Measurements from ENCODE around the gene SMIM24. TPM values are rescaled to one million over a fixed set of nuclear protein-coding genes. Genes with fewer than 3 reads are reported as not detected.
A peak's percentile ranks its signal among the peaks of the same experiment; 100 is the strongest.
"Not testable (repeated sequence)": the region's sequence is repeated elsewhere in the genome, so short reads cannot be mapped to it uniquely, and the experiment has no call there.

SMIM24 gene
- total RNA-seq, 2 experiments from 2014 or later, result 5.2 to 6.0 TPM

DNA sequence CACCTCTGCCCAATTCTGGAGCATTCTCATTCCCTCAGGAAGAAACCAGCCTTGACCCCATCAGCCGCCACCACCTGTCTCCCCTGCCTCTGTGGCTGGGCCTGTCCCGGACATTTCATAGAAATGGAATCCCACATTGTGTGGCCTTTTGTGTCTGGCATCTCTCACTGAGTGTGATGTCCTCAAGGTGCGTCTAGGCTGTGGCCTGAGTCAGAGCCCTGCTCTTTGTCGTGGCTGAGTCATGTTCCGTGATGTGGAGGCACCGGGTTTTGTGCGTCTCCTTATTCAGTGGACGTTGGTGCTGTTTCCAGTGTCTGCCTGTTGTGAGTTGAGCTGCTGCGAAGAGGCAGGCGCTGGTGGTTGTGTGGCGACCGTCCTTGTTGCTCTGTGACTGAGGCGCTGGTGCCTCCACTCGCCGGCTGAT is 29.3 kb upstream of the SMIM24 start:
- Mint-ChIP-seq H3K27ac (no peak overlapping the region), H3K4me3 (peak overlapping the region; percentile 4), H3K4me1 (peaks cover 22% of the 10 kb centered on the region), H3K27me3 (no peaks in the 10 kb centered on the region), H3K9me3 (no peaks in the 10 kb centered on the region), H3K36me3 (peaks cover 14% of the 10 kb centered on the region)
- ATAC-seq (ENCODE audit: low read depth) (no peak), DNase-seq (no peak)
- POLR2A ChIA-PET, result no interaction called here

DNA sequence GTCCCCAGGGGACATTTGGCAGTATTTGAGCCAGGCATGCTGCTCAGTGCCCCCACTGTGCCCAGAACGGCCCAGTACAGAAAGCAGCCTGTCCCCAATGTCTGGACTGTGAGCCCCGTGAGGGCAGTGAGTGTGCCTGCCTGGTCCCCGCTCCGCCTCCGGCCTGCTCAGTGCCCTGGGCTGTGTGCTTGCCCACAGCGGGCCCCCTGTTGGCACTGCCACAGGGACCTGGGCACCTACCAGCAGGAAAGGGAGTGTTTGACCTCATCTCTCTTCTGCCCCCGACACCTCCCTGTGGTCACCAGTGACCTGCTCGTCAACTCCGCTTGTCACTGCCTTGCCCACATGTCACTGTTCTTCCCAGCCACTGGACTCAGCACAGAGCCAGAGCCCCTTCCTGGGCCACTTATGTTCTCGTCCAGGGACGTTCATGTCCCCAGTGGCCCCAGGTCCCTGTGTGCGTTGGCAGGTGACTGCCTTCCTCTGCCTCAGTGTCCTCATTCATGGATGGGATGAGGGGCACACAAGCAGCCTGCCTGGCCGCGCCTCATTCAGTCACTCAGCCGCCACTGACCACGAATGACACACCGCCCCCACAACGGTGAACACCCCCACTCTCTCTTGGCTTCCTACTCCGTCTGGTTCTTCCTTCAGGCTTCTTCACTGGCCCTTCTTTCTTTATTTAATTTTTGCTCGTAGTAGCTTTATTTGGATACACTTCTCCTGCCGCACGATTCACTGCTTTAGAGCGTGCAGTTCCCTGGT is 28.6 kb upstream of the SMIM24 start:
- no peak for ATAC-seq (ENCODE audit: low read depth)
- POLR2A ChIA-PET, result no interaction called here
- Mint-ChIP-seq H3K27ac (peak overlapping the region; percentile 6), H3K4me3 (peak overlapping the region; percentile 4), H3K4me1 (peaks cover 22% of the 10 kb centered on the region), H3K36me3 (peaks cover 14% of the 10 kb centered on the region), H3K27me3 (no peaks in the 10 kb centered on the region), H3K9me3 (no peaks in the 10 kb centered on the region)
- DNase-seq, result no peak

DNA sequence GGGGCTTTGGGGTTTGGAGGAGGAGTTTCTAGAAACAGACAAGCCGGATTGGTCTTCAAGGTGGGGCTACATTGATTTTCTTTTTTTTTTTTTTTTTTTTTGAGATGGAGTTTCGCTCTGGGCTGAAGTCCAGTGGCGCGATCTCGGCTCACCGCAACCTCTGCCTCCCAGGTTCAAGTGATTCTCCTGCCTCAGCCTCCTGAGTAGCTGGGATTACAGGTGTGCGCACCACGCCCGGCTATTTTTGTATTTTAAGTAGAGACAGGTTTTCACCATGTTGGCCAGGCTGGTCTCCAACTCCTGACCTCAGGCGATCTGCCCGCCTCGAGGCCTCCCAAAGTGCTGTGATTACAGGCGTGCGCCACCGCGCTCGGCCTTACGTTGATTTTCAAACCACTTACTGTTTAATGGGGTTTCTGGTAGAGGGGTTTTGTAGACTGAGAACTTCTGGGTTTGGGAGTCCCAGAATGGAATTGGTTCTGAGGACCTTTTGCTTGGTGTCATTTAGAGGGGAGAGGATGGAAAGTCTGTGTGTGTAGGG is 27.9 kb upstream of the SMIM24 start:
- H3K27me3 Mint-ChIP-seq; DNase-seq; H3K9me3 Mint-ChIP-seq; POLR2A ChIA-PET; H3K27ac Mint-ChIP-seq; ATAC-seq (ENCODE audit: low read depth): not testable (repeated sequence)
- Mint-ChIP-seq H3K4me3 (peak overlapping the region; percentile 32), H3K36me3 (peaks cover 14% of the 10 kb centered on the region), H3K4me1 (peaks cover 22% of the 10 kb centered on the region)

DNA sequence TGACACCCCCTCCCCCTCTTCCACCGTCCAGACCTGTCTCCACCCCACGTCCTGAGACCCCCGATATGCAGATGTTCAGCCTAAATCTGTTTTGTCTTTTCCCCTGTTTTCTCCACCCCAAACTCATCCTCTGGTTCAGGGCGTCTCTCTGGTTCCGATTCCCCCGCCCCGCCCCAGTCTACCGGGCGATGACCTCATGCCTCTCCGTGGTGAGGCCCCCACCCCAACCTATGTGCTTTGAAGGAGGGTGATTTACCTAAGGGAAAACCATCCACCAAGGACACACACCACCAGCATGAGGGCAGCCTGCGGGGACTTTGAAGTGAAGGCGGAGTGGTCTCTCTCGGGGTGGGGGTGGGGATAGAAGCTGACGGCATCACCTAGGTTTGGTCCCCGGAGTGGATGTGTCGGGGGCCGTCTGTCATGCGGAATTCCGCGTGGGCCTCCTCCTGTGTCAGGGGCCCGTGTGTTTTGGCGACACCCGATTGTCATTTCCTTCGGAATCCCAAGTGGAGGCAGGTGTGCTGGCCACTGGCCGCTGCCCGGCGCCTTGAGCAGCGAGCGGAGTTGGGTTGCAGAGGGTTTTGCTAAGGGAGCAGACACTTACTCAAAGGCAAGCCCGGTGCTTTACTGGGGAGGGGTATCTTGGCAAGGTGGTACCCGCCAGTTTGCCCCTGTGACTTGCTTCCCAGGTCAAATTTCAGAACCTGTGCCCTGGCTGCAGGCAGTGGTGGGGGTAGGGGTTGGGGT is 27.2 kb upstream of the SMIM24 start:
- ATAC-seq (ENCODE audit: low read depth) (no peak), DNase-seq (no peak)
- no peaks in the 10 kb centered on the region for H3K27me3 Mint-ChIP-seq
- peaks cover 14% of the 10 kb centered on the region for H3K36me3 Mint-ChIP-seq
- H3K27ac Mint-ChIP-seq, result peak overlapping the region; percentile 88
- H3K9me3 Mint-ChIP-seq, result no peaks in the 10 kb centered on the region
- POLR2A ChIA-PET, result interaction anchor here (1.4 kb wide), 1 partner anchor 8 kb away, joined by 5 read pairs; no protein-coding TSS in a partner anchor
- H3K4me3 Mint-ChIP-seq, result peak overlapping the region; percentile 94
- H3K4me1 Mint-ChIP-seq, result peaks cover 22% of the 10 kb centered on the region

DNA sequence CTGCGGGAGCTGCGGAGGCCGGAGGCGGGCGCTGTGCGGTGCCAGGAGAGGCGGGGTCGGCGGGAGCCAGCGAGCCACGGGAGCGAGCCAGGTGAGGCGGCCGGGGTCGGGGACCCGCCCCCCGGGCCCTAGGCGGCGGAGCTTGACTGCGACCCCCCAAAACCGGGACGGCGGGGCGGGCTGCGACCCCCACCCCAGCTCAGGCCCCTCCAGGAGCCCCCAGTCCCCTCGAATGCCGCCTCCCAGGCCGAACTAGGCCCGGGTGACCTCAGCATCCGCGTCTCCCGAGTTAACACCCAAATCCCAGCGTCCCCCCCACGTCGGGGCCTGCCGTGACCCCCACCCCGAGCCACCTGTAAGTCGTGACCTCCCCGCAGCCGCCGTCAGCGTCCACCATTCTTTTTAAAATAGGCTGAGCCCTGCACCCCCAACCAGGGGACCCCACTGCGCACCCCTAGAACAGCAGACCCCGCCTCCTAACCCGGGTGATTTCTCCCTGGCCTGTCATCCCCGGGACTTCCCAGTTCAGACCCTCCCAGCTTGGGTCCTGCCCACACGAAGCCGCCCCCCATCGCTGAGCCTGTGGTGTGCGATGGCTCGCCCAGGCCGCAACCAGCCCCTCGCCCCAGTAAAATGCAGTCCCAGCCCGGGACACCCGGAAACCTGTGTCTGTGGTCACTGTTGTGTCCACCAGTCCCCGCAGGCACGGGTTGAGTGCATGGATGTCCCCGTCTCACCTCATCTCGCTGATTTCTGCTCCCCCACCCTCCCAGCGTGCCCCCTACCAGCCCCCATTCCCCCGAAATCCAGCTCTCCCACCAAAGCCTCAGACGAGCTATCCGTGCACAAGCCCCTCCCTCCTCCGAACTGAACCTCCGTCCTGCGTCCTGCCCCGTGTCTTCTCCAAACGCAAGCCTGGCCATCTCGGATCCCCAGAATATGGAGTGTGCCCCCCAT is 26.3 kb upstream of the SMIM24 start:
- Mint-ChIP-seq H3K4me3 (peak overlapping the region; percentile 94), H3K27ac (peak overlapping the region; percentile 88), H3K4me1 (peaks cover 22% of the 10 kb centered on the region), H3K9me3 (no peaks in the 10 kb centered on the region), H3K36me3 (peaks cover 14% of the 10 kb centered on the region), H3K27me3 (no peaks in the 10 kb centered on the region)
- DNase-seq (peak; percentile 53), ATAC-seq (ENCODE audit: low read depth) (peak; percentile 1)
- POLR2A ChIA-PET, result interaction anchor here (1.4 kb wide), 1 partner anchor 9 kb away, joined by 5 read pairs; no protein-coding TSS in a partner anchor

DNA sequence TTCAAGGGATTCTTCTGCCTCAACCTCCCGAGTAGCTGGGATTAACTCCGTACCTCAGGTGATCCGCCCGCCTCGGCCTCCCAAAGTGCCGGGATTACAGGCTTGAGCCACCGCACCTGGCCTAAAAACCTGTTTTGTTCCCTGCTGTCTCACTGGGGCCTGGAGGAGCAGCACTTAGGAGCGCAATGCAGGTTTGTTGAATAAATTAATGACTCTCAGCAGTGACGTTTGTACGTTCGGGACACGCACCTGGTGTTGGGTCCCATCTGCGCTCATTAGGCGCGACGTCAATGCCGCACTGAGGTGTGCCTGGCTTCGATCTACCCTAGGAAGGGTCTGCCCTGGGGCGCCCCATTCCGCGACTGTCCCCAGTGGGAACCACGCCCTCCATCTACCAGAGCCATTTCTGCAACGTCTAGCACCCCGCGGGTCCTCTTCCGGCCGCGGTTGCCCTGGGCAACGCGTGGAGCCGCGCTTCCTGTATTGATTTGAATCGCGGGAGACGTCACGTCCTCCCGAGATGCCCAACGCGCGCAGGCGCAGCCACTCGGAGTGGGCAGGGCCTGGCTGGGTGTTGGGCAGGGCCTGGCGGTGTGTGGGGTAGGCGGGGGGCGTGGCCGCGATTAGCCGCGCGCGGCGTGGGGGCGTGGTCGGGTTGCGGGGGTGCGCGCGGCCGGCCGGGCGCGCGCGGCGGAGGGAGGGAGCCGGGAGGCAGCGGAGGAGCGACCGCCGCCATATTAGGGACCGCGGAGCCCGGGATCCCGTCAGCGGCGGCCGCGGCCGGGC is 25.5 kb upstream of the SMIM24 start, which contains the start of gene FZR1:
FZR1 (plus strand) TSS at position 714 of the 786 bp plus-strand sequence. CDS start 16,679 bp downstream, outside the sequence.
- H3K4me3 Mint-ChIP-seq, result peak within 1 kb of the TSS; percentile 94
- peak within 1 kb of the TSS; percentile 89 for H3K27ac Mint-ChIP-seq
- H3K27me3 Mint-ChIP-seq, result no peaks in the 10 kb centered on the region
- POLR2A ChIA-PET, result interaction anchor here (0.6 to 1.4 kb wide), 5 partner anchors 10 to 1454 kb away, joined by 3 to 5 read pairs (median 4); no protein-coding TSS in a partner anchor
- DNase-seq, result peak; percentile 99
- H3K36me3 Mint-ChIP-seq, result peaks cover 14% of the 10 kb centered on the region
- peak; percentile 93 for ATAC-seq (ENCODE audit: low read depth)
- no peaks in the 10 kb centered on the region for H3K9me3 Mint-ChIP-seq
- H3K4me1 Mint-ChIP-seq, result peaks cover 25% of the 10 kb centered on the region

- peaks cover 11% of the 10 kb centered on the region for H3K36me3 Mint-ChIP-seq
- no peak for DNase-seq
- H3K4me3 Mint-ChIP-seq, result peak overlapping the region; percentile 85
- peak overlapping the region; percentile 47 for H3K27ac Mint-ChIP-seq
- H3K27me3 Mint-ChIP-seq, result no peaks in the 10 kb centered on the region
- no peaks in the 10 kb centered on the region for H3K9me3 Mint-ChIP-seq
- peaks cover 29% of the 10 kb centered on the region for H3K4me1 Mint-ChIP-seq
- POLR2A ChIA-PET, result interaction anchor here (0.6 to 0.7 kb wide), 3 partner anchors 12 to 50 kb away, joined by 3 to 4 read pairs (median 4); no protein-coding TSS in a partner anchor
- ATAC-seq (ENCODE audit: low read depth), result no peak
Measured at GRCh38 chr19:3504735-3505134, 24.4 kb upstream of the SMIM24 start.

- Mint-ChIP-seq H3K27me3 (no peaks in the 10 kb centered on the region), H3K27ac (no peak overlapping the region), H3K36me3 (peaks cover 7% of the 10 kb centered on the region), H3K4me3 (no peak overlapping the region), H3K4me1 (peaks cover 26% of the 10 kb centered on the region), H3K9me3 (no peaks in the 10 kb centered on the region)
- POLR2A ChIA-PET, result interaction anchor here (1.4 kb wide), 1 partner anchor 24 kb away, joined by 3 read pairs; no protein-coding TSS in a partner anchor
- no peak for ATAC-seq (ENCODE audit: low read depth)
- no peak for DNase-seq
Measured at GRCh38 chr19:3503036-3503572, 22.8 kb upstream of the SMIM24 start.

DNA sequence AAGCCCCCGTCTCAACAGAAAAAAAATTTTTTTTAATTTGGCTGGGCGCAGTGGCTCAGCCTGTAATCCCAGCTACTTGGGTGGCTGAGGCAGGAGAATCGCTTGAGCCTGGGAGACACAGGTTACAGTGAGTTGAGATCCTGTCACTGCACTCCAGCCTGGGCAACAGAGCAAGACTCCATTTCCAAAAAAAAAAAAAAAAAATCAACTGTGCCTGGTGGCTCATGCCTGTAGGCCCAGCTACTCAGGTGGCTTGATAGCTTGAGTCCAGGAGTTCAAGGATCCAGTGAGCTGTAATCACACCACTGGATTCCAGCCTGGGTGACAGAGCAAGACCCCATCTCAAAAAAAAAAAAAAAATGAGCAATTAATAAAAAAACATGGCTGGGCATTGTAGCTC is 21.5 kb upstream of the SMIM24 start:
- H3K36me3 Mint-ChIP-seq, result peaks cover 7% of the 10 kb centered on the region
- ATAC-seq (ENCODE audit: low read depth) (no peak), DNase-seq (no peak)
- peaks cover 19% of the 10 kb centered on the region for H3K4me1 Mint-ChIP-seq
- H3K9me3 Mint-ChIP-seq, result no peaks in the 10 kb centered on the region
- H3K27me3 Mint-ChIP-seq, result no peaks in the 10 kb centered on the region
- H3K4me3 Mint-ChIP-seq, result no peak overlapping the region
- no peak overlapping the region for H3K27ac Mint-ChIP-seq
- POLR2A ChIA-PET, result interaction anchor here (0.7 kb wide), 1 partner anchor 170 kb away, joined by 4 read pairs; no protein-coding TSS in a partner anchor

DNA sequence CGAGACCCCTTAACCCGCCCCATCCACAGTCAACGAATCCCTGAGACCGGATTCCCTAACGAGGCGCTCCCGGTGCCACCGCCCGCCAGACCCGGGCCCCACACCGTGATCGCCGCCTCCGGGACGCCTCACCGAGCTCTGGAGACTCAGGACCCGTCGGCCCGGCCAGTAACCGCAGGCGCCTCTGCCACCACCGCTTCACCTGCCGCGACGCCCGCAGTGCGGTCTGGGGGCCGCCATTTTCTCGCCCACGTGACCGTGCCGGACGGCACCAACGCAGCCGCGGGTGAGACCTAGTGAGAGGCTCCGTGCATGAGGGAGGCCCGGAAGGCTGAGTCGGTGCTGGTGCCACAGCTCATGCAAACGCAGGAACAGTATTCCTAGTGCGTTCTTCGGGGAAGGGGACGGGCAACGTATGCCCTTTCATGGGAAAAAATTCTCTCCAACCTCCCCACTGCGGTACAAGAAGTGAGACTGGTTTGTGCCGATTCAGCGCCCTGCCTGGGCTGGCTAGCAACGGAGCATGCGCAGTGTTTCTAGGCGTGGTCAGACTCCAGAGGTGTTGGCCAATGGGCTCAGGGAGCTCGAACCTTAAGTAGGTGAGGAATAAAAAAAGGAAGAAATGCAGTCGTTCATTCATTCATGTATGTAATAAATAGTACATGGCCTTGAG is 20.2 kb upstream of the SMIM24 start, which contains the start of gene DOHH:
DOHH (minus strand) TSS at position 246 of the 673 bp plus-strand sequence. CDS start 3,860 bp downstream, outside the sequence.
- ATAC-seq (ENCODE audit: low read depth), result peak; percentile 87
- Mint-ChIP-seq H3K4me1 (peaks cover 19% of the 10 kb centered on the region), H3K4me3 (peak within 1 kb of the TSS; percentile 93), H3K27ac (peak within 1 kb of the TSS; percentile 98), H3K27me3 (no peaks in the 10 kb centered on the region), H3K9me3 (no peaks in the 10 kb centered on the region), H3K36me3 (peaks cover 7% of the 10 kb centered on the region)
- POLR2A ChIA-PET, result interaction anchor here (0.6 to 1.6 kb wide), 2 partner anchors 21 to 225 kb away, joined by 3 to 4 read pairs; partner anchors contain the start of gene SMIM24
- peak; percentile 95 for DNase-seq
